Measurements from ENCODE around the gene ECEL1. TPM values are rescaled to one million over a fixed set of nuclear protein-coding genes. Genes with fewer than 3 reads are reported as not detected.

ECEL1 gene
- total and polyA plus RNA-seq, 2 experiments from 2014 or later, result 6.7 to 17.5 TPM

- DNase-seq (ENCODE audit: low spot score) (no peak), ATAC-seq (no peak)
- H3K36me3 Mint-ChIP-seq (ENCODE audit: low read depth), result peaks cover 4% of the 10 kb centered on the region; the same call in 1 of the 3 replicates
- Histone ChIP-seq H4K20me1 (replicated peaks; ENCODE audit: insufficient read depth) (no peaks in the 10 kb centered on the region), H3K36me3 (ENCODE audit: insufficient read depth) (no peaks in the 10 kb centered on the region), H3K4me3 (no peak overlapping the region), H3K4me2 (no peak overlapping the region), H3K9me2 (ENCODE audit: insufficient read depth) (no peaks in the 10 kb centered on the region), H3K27ac (ENCODE audit: low read depth) (no peak overlapping the region), H3K4me1 (ENCODE audit: insufficient read depth) (peaks cover 4% of the 10 kb centered on the region; the same call in 1 of the 2 replicates), H3K79me2 (replicated peaks; ENCODE audit: insufficient read depth) (no peaks in the 10 kb centered on the region), H3K27me3 (ENCODE audit: insufficient read depth) (no peaks in the 10 kb centered on the region), H3F3A (replicated peaks; ENCODE audit: low read depth) (no peaks in the 10 kb centered on the region), H2AFZ (no peak overlapping the region)
- H3K27ac Mint-ChIP-seq, result no peak overlapping the region
- TF ChIP-seq ZNF462 (CRISPR knock-in tag; IDR thresholded peaks at IDR 0.05), result no peak
- TF ChIP-seq EZH2phosphoT487 (IDR thresholded peaks at IDR 0.05; ENCODE audit: unreplicated experiment), result no peak
- TF ChIP-seq, protein P1, sequence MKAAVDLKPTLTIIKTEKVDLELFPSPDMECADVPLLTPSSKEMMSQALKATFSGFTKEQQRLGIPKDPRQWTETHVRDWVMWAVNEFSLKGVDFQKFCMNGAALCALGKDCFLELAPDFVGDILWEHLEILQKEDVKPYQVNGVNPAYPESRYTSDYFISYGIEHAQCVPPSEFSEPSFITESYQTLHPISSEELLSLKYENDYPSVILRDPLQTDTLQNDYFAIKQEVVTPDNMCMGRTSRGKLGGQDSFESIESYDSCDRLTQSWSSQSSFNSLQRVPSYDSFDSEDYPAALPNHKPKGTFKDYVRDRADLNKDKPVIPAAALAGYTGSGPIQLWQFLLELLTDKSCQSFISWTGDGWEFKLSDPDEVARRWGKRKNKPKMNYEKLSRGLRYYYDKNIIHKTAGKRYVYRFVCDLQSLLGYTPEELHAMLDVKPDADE (IDR thresholded peaks at IDR 0.05), result no peak
- TF ChIP-seq STAT1 (IDR thresholded peaks at IDR 0.05; ENCODE audit: unreplicated experiment), result no peak
- no peak for TF ChIP-seq NANOG (IDR thresholded peaks at IDR 0.05; ENCODE audit: borderline replicate concordance)
- no peak for TF ChIP-seq CREB1 (CRISPR knock-in tag; IDR thresholded peaks at IDR 0.05; ENCODE audit: low read depth)
- TF ChIP-seq, protein P2, sequence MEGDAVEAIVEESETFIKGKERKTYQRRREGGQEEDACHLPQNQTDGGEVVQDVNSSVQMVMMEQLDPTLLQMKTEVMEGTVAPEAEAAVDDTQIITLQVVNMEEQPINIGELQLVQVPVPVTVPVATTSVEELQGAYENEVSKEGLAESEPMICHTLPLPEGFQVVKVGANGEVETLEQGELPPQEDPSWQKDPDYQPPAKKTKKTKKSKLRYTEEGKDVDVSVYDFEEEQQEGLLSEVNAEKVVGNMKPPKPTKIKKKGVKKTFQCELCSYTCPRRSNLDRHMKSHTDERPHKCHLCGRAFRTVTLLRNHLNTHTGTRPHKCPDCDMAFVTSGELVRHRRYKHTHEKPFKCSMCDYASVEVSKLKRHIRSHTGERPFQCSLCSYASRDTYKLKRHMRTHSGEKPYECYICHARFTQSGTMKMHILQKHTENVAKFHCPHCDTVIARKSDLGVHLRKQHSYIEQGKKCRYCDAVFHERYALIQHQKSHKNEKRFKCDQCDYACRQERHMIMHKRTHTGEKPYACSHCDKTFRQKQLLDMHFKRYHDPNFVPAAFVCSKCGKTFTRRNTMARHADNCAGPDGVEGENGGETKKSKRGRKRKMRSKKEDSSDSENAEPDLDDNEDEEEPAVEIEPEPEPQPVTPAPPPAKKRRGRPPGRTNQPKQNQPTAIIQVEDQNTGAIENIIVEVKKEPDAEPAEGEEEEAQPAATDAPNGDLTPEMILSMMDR (conservative IDR thresholded peaks at IDR 0.05; ENCODE audit: low read depth in 2 of 2), result no peak
- no peak for TF ChIP-seq ZNF114 (CRISPR knock-in tag; IDR thresholded peaks at IDR 0.05)
- TF ChIP-seq REST (IDR thresholded peaks at IDR 0.05; ENCODE audit: unreplicated experiment), result no peak
- TF ChIP-seq POLR2AphosphoS5 (IDR thresholded peaks at IDR 0.05; ENCODE audit: low read depth), result no peak
- no peak for TF ChIP-seq JUNB (IDR thresholded peaks at IDR 0.05; ENCODE audit: unreplicated experiment)
- TF ChIP-seq EZH2 (IDR thresholded peaks at IDR 0.05; ENCODE audit: low read depth, unreplicated experiment), result no peak
- TF ChIP-seq ZNF331 (CRISPR knock-in tag; IDR thresholded peaks at IDR 0.05; ENCODE audit: low read depth), result no peak
- no peak overlapping the region for H3K4me3 Mint-ChIP-seq
- peaks cover 8% of the 10 kb centered on the region; the same call in 2 of the 3 replicates for H3K9me3 Mint-ChIP-seq
- H3K4me1 Mint-ChIP-seq, result peaks cover 31% of the 10 kb centered on the region
- peaks cover 16% of the 10 kb centered on the region for H3K27me3 Mint-ChIP-seq (ENCODE audit: insufficient read depth, low read depth, poor library complexity)
Measured at GRCh38 chr2:232534940-232535651, 47.5 kb upstream of the ECEL1 start.
